SU-DHL-6 (cell line): ENCODE data around the gene POLE3.

Experiments
- CTCF ChIP-seq: fragments of 200-600 bp; sonication (generic); IDR thresholded peaks from one replicate; pipeline ENCODE4 v1.5.1; 2017; ENCODE audit warnings: antibody characterized with exemption, mild to moderate bottlenecking, low read length, moderate library complexity; ENCODE audit not compliant: insufficient read depth, poor library complexity, severe bottlenecking
- EZH2phosphoT487 ChIP-seq: fragments of 200-600 bp; sonication (generic), shearing (Covaris generic); conservative IDR thresholded peaks from 2 replicates; pipeline ENCODE4 v1.6.1; 2018; ENCODE audit warnings: mild to moderate bottlenecking, antibody characterized with exemption, low read length, moderate library complexity, mixed read lengths

GRCh38 chr9:113363336-113363735 lies 47.1 kb downstream of the POLE3 start:
- no peak for TF ChIP-seq CTCF
- TF ChIP-seq EZH2phosphoT487 = no peak
